Limb (tissue), 2 donors: ENCODE measurements around the gene NR3C2.
A peak's percentile ranks its signal among the peaks of the same experiment; 100 is the strongest.
"Not testable (repeated sequence)": the region's sequence is repeated elsewhere in the genome, so short reads cannot be mapped to it uniquely, and the experiment has no call there.

Source experiments
- DNase-seq, 2 donors: peaks; one replicate each; pipeline ENCODE4 v3.0.0-alpha.2; 2016; ENCODE audit errors: extremely low spot score in 2 of 2

Gene NR3C2

GRCh38 chr4:148171596-148171995 lies 270.6 kb downstream of the NR3C2 start:
- no peak for DNase-seq

GRCh38 chr4:148170408-148171365 lies 271.5 kb downstream of the NR3C2 start:
- no peak for DNase-seq

- DNase-seq = peak in 1 of 2 donors; percentile 41
Observed at GRCh38 chr4:148166132-148166591, 276.1 kb downstream of the NR3C2 start.

DNA sequence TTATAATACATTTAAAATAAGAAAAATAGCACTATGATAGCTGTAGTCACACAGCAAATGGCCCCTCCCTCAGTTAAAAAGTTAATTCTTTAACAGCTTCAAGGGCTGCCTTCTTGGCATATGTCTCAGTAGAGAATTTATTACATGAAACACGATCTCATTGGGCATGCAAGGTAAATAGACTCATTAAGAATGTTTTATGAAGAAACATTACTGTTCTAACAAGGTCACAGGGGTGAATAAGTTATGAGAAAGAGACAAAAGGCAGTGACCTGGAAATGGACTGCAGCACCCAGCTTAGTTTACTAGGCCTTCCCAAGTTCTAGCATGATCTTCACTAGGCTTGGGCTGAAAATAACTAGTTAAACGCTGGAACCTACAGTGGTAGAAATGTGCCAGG lies 277.7 kb downstream of the NR3C2 start:
- no peak for DNase-seq

DNA sequence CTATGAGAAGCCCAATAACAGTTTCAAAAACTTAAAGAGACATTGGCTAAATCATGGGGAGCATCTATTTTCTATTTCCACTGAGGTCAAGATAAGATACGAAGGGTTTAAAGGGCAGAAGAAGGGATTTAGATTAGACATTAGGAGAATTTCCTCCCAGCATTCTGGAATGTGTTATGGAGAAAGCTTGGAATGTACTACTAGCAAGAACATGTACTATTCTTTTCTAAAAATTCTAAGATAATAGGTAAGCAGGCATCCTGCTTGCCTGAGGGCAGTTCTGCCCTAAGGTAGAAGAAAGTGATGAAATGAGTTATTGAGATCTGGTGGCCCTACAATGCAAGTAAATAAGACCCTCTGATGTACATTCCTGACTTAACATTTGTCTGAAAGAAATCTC lies 279.2 kb downstream of the NR3C2 start:
- DNase-seq = no peak

- no peak for DNase-seq
Observed at GRCh38 chr4:148162519-148162918, 279.7 kb downstream of the NR3C2 start.

DNA sequence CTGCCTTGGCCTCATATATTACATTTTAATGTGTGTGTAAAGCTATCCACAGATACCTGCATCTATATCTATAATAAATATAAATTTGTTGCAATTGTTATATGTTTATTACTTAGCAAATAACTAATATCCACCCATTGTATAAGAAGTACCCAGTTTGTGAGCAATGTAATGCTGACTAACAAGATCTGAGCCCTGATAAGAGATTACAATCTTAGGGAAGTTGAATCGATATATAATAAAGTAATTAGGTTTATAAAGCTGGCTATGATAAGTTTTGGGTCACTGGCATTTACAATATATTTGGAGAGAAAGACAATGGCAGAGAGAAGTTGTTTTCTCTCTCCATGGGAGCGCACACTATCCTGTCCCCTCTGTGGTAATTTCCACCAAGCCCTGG lies 280.6 kb downstream of the NR3C2 start:
- no peak for DNase-seq

DNA sequence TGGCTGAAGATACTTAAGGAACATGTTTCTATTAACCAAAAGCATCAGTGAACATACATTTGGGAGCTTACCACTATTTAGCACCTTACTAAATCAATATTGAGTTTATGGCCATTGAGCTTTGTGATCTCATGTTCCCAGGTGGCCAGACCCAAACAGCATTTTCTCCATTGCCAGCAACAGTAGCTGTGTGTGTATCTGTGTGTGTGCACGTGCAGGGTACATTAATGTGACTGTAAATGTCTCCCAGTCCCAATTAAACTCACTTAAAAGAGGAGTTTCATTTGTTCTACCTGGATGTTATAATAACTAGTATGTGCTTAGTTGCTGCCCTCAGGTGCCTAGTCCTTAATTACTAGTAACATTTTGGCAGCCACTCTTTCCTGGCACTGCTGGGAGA lies 282.4 kb downstream of the NR3C2 start:
- DNase-seq = no peak

DNA sequence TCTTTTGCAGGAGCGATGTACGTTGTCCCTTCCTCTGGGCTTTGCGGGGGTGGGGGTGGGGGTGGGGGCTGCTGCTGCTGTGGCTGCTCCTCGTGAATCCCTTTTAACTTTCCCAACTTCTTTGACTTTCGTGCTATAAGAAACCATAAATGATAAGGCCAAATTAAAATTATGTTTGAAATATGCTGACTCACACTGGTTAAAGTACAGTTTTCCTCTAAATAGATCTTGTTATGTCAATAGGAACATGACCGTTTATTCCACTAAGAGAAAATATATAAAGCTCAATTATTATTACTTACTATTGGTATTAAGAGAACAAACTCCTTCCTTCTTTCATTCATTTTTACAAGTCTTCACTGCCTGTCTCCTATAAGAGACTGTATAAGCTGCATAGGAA lies 287.4 kb downstream of the NR3C2 start:
- DNase-seq = no peak

GRCh38 chr4:148152868-148153625 lies 289.2 kb downstream of the NR3C2 start:
- DNase-seq = no peak

GRCh38 chr4:148151806-148152205 lies 290.4 kb downstream of the NR3C2 start:
- no peak for DNase-seq

- no peak for DNase-seq
Observed at GRCh38 chr4:148145475-148145874, 296.7 kb downstream of the NR3C2 start.

DNA sequence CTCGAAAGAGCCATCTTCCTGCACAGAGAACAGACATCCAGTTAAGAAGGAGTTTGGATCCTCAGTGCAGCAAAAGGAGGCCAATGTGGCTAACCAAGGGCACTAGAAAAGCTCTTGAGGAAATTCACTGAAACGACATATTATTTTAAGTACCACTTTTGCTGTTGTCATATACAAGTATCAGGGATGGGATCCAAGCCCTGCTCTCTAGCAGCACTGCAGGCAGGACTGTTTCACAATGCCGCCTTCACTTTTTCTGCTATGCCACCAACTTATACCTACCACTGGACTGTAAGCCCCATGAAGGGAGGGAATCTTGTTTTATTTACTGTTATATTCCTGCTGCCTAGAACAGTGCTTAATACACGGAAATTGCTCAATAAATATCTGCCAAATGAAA lies 299.0 kb downstream of the NR3C2 start:
- no peak for DNase-seq

- DNase-seq = no peak
Observed at GRCh38 chr4:148141501-148141900, 300.7 kb downstream of the NR3C2 start.

DNA sequence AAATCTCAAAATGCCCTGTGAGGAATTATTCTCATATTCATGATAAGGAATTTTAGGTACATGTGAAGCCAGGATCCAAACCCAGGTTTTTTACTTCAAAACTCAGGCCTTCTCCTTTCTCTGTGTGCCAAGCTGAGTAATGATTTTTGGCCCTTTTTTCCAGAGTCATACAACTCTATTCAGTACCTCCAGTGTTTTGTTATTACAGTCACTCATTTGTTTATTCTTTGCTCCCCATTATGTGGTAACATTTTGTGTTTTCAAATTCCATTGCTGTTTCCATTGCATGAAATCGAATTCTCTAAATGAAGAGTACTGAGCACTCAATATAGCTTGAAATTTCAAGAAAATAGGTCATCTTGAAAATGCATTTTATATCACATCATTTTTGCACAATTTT lies 315.4 kb downstream of the NR3C2 start:
- DNase-seq = no peak

DNA sequence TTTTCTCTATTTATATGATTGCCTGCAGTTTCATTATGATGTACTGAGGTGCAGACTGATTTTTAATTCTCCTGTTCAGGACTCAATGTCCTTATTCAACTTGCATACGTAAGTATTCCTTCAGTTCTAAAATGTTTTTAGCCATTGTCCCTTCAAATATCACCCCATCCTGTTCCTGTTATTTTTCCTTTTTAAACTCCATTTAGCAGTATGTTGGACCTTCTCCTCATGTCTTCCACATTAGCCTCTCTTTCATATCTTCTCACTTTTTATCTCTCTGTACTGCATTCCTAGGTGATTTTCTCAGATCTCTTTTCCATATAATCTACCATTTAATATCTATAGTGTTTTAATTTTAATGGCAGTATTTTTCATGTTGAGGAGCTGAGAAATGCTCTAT lies 317.7 kb downstream of the NR3C2 start:
- no peak for DNase-seq

GRCh38 chr4:148123161-148123560 lies 319.1 kb downstream of the NR3C2 start:
- not testable (repeated sequence) for DNase-seq

- DNase-seq = no peak
Observed at GRCh38 chr4:148120216-148120615, 322.0 kb downstream of the NR3C2 start.

- DNase-seq = no peak
Observed at GRCh38 chr4:148118633-148119032, 323.6 kb downstream of the NR3C2 start.

GRCh38 chr4:148118179-148118578 lies 324.0 kb downstream of the NR3C2 start:
- DNase-seq = no peak

DNA sequence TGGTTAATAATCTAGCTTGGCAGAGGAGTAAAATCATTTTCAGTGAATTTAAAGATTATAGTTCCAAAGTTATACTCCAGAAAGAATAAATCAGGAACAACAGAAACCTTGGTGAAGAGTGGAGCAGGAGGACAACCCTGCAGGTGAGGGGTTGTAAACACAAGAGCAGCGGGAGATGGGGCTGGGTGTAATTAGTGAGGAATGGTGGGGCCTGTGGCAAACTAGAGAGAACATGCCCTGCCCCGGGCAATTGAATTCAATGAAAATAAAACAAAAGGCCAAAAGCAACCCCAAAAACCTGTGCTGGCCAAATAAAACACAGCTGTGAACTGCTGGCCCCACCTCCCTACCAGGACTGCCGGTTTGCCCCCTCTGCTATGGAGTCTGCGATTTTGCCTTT lies 325.2 kb downstream of the NR3C2 start:
- no peak for DNase-seq

DNA sequence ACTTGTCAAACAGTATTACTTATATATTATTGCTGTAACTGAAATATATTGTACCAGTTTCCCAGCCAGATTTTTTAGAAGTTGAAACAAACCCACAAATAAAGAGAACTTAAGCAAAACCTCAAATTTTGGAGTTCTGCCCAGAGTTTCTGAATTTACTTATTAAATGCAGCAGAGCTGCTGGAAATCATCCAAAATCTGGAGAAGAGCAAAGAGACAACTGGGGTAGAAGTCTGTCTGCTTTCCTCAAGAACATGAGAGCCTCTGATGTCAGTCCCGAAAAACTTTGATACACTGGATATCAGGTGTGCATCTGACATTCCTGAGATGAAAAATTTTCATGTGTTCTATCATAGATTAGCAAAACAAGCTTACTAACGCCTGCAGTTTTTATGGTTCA lies 325.9 kb downstream of the NR3C2 start:
- peak in 1 of 2 donors; percentile 94 for DNase-seq
